Kidney (tissue), 14 donors: Measurements from ENCODE around the gene KIF16B. TPM values are rescaled to one million over a fixed set of nuclear protein-coding genes. Genes with fewer than 3 reads are reported as not detected.

Experiments used
- DNase-seq, 5 donors: peaks; one replicate each; pipeline ENCODE4 v3.0.0-alpha.2; 2013 to 2020
- FAIRE-seq: peaks from 2 replicates; lab custom pipeline; 2012; peaks lifted over from hg19 to GRCh38; lab: Jason Lieb, UNC
- H3K27ac ChIP-seq, 2 donors: one replicate each; pipeline ENCODE4 v1.7.0; 2013; ENCODE audit warnings: low read depth in 2 of 2, low read length in 2 of 2, inconsistent platforms in 1 of 2
- H3K27me3 ChIP-seq: one replicate; pipeline ENCODE4 v1.7.1; 2013; ENCODE audit warnings: low read length, inconsistent platforms; ENCODE audit not compliant: control insufficient read depth, insufficient read depth
- H3K36me3 ChIP-seq, 3 donors: one replicate each; pipeline versions ENCODE4 v1.7.0 to v1.7.1; 2013; ENCODE audit warnings: low read length in 3 of 3, control low read depth in 1 of 3, inconsistent platforms in 1 of 3; ENCODE audit not compliant: insufficient read depth in 3 of 3, control insufficient read depth in 2 of 3
- H3K4me1 ChIP-seq, 3 donors: one replicate each; pipeline versions ENCODE4 v1.7.0 to v1.7.1; 2013; ENCODE audit warnings: low read length in 3 of 3, inconsistent platforms in 1 of 3, low read depth in 1 of 3; ENCODE audit not compliant: control insufficient read depth in 2 of 3, insufficient read depth in 2 of 3
- H3K4me3 ChIP-seq, 3 donors: one replicate each; pipeline versions ENCODE4 v1.7.0 to v1.8.1; 2013; ENCODE audit warnings: low read length in 3 of 3, control low read depth in 1 of 3, inconsistent platforms in 1 of 3
- H3K9ac ChIP-seq, 3 donors: one replicate each; pipeline versions ENCODE4 v1.7.0 to v1.7.1; 2013; ENCODE audit warnings: low read length in 3 of 3, control low read depth in 1 of 3, inconsistent platforms in 1 of 3
- H3K9me3 ChIP-seq, 3 donors: one replicate each; pipeline versions ENCODE4 v1.7.0 to v1.7.1; 2013; ENCODE audit warnings: low read length in 3 of 3, control low read depth in 1 of 3, inconsistent platforms in 1 of 3; ENCODE audit not compliant: control insufficient read depth in 2 of 3, insufficient read depth in 1 of 3
- CTCF ChIP-seq: IDR thresholded peaks from 3 replicates; pipeline ENCODE4 v1.5.1; 2012; ENCODE audit warnings: mild to moderate bottlenecking, moderate library complexity, borderline replicate concordance; ENCODE audit not compliant: insufficient read depth; ENCODE audit errors: extremely low read depth
- intact Hi-C: fragments of 100-400 bp; cut with DNase I; formaldehyde crosslinking; loops from one replicate; pipeline ENCODE4 v1.11.1; 2022
- polyA plus RNA-seq: library from polyadenylated mRNA; stranded (reverse); fragments of 350-450 nt; fragmentation: Illumina TruSeq; extraction: RNeasy Lipid Tissue Mini Kit (QIAGEN cat#74804); gene quantifications from one replicate; pipeline ENCODE4 v1.2.3, GENCODE V29; 2014; ENCODE audit warnings: low read depth, low replicate concordance; ENCODE audit not compliant: insufficient read depth
- total RNA-seq: library from RNA; stranded (reverse); fragmentation: NEBNext Ultra II Directional; extraction: Animal tissue kit (Norgen Biotek cat#: 25700); gene quantifications from one replicate; pipeline ENCODE4 v1.2.1, GENCODE V29; 2021
- donor health status: control.
- donor health status: control.
- donor health status: control.
- donor health status: control.
- donor health status: control.
- donor health status: DM: yes; HTN: yes; CAD: no.
- donor health status: Normal renal cell carcinoma (clear cell type).

KIF16B gene
- total and polyA plus RNA-seq, 2 donors from 2014 or later: 15.0 to 19.7 TPM

GRCh38 chr20:16434062-16434664 lies 139.1 kb downstream of the KIF16B start:
- TF ChIP-seq CTCF: peak; percentile 48
- Histone ChIP-seq H3K27me3 (no peaks in the 10 kb centered on the region), H3K4me1 (peaks cover 0 to 2% (median 0%) of the 10 kb centered on the region in 3 donors), H3K27ac (no peak overlapping the region), H3K9me3 (no peaks in the 10 kb centered on the region), H3K4me3 (no peak overlapping the region), H3K9ac (no peak overlapping the region), H3K36me3 (no peaks in the 10 kb centered on the region)
- no peak for FAIRE-seq
- peak; percentile 52 to 78 (median 64) for DNase-seq
- intact Hi-C loops: no loop called here

- no peak for FAIRE-seq
- TF ChIP-seq CTCF: no peak
- Histone ChIP-seq H3K4me3 (no peak overlapping the region), H3K4me1 (peaks cover 0 to 2% (median 0%) of the 10 kb centered on the region in 3 donors), H3K9ac (no peak overlapping the region), H3K27ac (no peak overlapping the region), H3K27me3 (no peaks in the 10 kb centered on the region), H3K9me3 (no peaks in the 10 kb centered on the region), H3K36me3 (peaks cover 0 to 3% (median 3%) of the 10 kb centered on the region in 3 donors)
- DNase-seq: peak in 1 of 5 donors; percentile 85
- intact Hi-C loops: no loop called here
Observed at GRCh38 chr20:16433293-16433580, 140.0 kb downstream of the KIF16B start.

GRCh38 chr20:16432466-16433292 lies 140.6 kb downstream of the KIF16B start:
- DNase-seq (peak in 3 of 5 donors; percentile 15 to 72 (median 72)), FAIRE-seq (no peak)
- no peak for TF ChIP-seq CTCF
- Histone ChIP-seq H3K9ac (no peak overlapping the region), H3K9me3 (no peaks in the 10 kb centered on the region), H3K27me3 (no peaks in the 10 kb centered on the region), H3K4me3 (no peak overlapping the region), H3K4me1 (peaks cover 0 to 2% (median 0%) of the 10 kb centered on the region in 3 donors), H3K27ac (no peak overlapping the region), H3K36me3 (peaks cover 0 to 6% (median 5%) of the 10 kb centered on the region in 3 donors)
- intact Hi-C loops: no loop called here
